C4-2B (cell line): ENCODE measurements around the gene HES7.
A peak's percentile ranks its signal among the peaks of the same experiment; 100 is the strongest.

ENCODE experiments used
- H3K27ac ChIP-seq: fragments of 450-650 bp; 2 replicates; pipeline ENCODE4 v1.5.1; 2017
- CTCF ChIP-seq: fragments of 450-650 bp; conservative IDR thresholded peaks from 2 replicates; pipeline ENCODE4 v1.5.1; 2017; ENCODE audit warnings: mild to moderate bottlenecking
- ZFX ChIP-seq: fragments of 450-650 bp; IDR thresholded peaks from 2 replicates; pipeline ENCODE4 v1.6.1; 2017

The HES7 gene

GRCh38 chr17:8153957-8154607, 30.2 kb upstream of the HES7 start:
- TF ChIP-seq CTCF (no peak), ZFX (no peak)
- H3K27ac ChIP-seq = peak overlapping the region; percentile 76

DNA sequence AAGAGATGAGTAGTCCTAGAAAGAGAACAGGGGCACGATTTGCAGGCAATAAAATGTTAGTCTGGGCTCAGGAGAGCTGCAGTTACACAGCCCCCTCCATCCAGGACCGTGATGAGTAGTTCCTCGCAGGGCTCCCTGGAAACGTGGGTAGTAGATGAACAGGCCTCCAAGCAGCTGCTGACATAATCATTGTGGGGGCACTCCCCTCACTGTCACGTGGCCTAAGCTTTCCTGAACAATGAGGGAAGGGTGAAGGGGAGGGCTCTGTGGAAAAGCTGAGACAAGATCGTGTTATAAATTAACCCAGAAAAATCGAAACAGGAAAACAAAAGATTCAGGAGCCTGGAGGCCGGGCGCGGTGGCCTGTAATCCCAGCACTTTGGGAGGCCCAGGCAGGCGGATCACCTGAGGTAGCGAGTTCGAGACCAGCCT, 29.6 kb upstream of the HES7 start:
- TF ChIP-seq ZFX = no peak

GRCh38 chr17:8153031-8153451, 29.1 kb upstream of the HES7 start:
- peak overlapping the region; percentile 76 for H3K27ac ChIP-seq
- TF ChIP-seq ZFX (no peak), CTCF (no peak)

More for the DNA sequence above, 29.6 kb upstream of the HES7 start:
- peak overlapping the region; percentile 76 for H3K27ac ChIP-seq

DNA sequence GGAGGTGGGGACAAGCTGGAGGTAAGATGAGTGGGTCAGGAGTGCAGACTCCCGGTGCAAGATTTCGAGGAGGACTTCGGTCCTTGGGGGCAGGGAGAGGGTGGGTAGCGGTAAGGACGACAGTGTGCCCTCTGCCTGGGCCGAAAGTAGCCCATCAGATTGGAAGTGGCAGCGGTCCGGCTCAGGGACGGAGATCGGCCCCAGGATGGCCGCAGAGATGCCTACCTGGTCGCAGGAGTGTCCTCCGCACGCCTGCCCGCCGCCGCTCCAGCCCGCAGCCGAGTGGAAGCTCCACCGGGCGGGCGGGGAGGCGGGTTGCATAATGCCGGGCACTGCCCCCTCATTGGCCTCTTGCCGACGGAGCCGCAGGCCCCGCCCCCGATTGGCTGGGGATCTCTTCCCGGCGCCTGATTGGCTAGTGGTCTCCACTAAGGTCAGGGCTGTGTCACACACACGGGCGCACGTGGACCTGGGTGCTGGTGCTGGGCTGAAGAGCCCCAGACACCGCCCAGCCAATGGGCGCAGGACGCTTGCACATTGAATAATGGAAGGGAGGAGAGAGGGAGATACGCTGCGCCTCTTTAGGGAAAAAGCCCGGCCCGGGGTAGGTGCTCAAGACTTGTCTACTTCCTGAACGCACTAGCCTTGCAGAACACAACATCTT, 28.3 kb upstream of the HES7 start, which contains the start of gene PER1:
PER1 (minus strand) TSS at position 293 of the 664 bp plus-strand sequence. CDS start 1,698 bp downstream, outside the sequence.
- peak within 1 kb of the TSS; percentile 76 for H3K27ac ChIP-seq
- TF ChIP-seq CTCF (no peak), ZFX (no peak)

DNA sequence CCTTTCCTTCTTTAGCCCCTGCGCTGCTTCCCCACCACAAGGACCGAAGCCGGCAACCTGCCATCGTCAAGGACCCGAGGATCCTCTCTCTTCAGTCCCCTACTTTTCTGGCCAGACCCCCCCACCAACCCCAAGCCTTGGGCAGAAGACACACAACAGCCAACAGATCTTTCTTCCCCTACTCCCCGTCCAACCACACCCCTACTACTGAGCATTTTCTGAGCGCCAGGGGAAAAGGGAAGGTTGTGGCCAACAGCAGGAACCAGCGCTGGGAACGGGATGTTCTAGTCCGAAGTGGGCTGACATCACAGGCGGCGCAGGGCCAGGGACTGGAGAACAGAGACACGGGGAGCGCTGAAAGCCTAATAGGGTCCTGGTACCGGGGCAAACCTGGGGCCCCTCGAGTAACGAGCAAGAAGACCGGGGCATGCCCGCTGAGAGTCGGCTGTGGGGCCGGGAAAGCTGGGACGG, 27.8 kb upstream of the HES7 start:
- H3K27ac ChIP-seq = peak overlapping the region; percentile 76
- no peak for TF ChIP-seq ZFX
- TF ChIP-seq CTCF = no peak

DNA sequence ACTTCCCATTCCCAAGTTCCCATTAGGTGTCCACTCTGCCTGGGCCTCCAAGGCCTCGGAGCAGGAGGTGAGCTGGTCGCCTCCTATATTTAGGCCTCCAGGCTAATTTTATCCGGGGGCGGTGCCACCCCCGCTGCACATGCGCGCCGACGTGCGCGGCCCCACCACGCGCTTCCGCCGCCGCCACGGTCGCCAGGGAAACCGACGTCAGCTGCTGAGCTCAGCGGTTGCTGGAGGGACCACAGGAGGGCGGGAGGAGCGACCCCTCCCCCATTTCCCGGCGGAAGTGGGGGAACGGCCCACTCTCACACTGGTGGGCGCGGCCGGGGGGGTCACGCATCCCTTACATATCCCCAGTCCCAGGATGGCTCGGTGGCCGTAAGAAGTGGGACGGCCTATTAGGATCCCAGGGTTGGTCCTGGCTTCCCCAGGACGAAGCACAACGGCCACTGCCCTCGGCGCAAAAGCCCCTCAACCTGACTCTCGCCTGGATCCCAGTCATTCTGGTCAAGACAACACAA, 27.3 kb upstream of the HES7 start:
- H3K27ac ChIP-seq = peak overlapping the region; percentile 76

More for the DNA sequence above, 27.3 kb upstream of the HES7 start:
- TF ChIP-seq CTCF = no peak
- no peak for TF ChIP-seq ZFX
